ENCODE measurements around the gene UBE3C.

DNA sequence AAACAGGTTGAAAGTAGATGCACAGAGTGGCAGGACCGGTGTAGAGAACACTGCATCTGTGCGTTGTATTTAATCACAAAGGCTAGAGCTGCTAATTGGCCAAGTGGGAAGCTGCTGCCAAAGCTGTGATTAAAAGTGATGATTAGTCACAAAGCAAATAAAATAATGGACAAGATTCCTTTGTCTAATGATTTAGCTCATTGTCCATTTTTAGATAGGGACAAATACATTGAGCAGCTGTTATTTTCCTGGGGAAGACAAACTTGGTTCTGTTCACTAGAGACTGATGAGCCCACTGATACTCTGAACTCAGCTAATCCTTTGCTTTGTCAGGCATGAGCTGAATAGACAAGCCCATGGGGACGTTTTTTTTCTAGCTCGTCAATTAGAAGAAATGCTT, 19.7 kb downstream of the UBE3C start:
- TF ChIP-seq, protein P1, sequence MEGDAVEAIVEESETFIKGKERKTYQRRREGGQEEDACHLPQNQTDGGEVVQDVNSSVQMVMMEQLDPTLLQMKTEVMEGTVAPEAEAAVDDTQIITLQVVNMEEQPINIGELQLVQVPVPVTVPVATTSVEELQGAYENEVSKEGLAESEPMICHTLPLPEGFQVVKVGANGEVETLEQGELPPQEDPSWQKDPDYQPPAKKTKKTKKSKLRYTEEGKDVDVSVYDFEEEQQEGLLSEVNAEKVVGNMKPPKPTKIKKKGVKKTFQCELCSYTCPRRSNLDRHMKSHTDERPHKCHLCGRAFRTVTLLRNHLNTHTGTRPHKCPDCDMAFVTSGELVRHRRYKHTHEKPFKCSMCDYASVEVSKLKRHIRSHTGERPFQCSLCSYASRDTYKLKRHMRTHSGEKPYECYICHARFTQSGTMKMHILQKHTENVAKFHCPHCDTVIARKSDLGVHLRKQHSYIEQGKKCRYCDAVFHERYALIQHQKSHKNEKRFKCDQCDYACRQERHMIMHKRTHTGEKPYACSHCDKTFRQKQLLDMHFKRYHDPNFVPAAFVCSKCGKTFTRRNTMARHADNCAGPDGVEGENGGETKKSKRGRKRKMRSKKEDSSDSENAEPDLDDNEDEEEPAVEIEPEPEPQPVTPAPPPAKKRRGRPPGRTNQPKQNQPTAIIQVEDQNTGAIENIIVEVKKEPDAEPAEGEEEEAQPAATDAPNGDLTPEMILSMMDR (IDR thresholded peaks at IDR 0.05): no peak
- TF ChIP-seq POLR2A (IDR thresholded peaks at IDR 0.05): no peak
